AG09319 (cell line): Measurements from ENCODE around the gene GIPC2.
"Not testable (repeated sequence)": the region's sequence is repeated elsewhere in the genome, so short reads cannot be mapped to it uniquely, and the experiment has no call there.

Experiments used
- DNase-seq: peaks from one replicate; pipeline ENCODE4 v3.0.0-alpha.2; 2010; ENCODE audit warnings: low read depth; ENCODE audit errors: extremely low read depth
- TF ChIP-seq, protein P1 (sequence below): IDR thresholded peaks from 2 replicates; pipeline ENCODE4 v1.5.1; 2011; ENCODE audit warnings: low read depth, mild to moderate bottlenecking, inconsistent platforms, low read length, moderate library complexity

The GIPC2 gene

DNA sequence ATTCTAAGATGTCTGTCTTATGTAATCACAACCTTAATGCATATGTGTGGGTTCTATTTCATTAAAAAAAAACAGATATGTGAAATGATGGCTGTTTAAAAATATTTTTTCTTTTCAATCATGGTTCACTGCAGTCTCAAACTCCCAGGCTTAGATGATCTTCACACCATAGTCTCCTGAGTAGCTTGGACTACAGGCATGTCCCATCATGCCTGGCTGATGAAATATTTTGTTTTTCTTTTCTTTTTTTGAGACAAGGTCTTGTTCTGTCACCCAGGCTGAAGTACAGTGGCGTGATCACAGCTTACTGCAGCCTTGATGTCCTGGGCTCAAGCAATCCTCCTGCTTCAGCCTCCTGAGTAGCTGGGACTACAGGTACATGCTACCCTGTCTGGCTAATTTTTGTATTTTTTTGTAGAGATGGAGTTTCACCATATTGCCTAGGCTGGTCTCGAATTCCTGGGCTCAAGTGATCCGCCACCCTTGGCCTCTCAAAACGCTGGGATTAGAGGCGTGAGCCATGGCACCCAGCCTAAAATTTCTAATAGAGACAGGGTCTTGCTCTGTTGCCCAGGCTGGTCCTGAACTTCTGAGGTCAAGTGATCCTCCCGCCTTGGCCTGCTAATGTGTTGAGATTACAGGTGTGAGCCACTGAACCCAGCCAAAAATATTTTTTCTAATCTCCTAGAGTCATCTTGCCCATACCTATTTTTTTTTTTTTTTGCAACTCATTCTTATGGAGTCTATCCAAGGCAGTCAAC is 67.6 kb downstream of the GIPC2 start:
- TF ChIP-seq, protein P1, sequence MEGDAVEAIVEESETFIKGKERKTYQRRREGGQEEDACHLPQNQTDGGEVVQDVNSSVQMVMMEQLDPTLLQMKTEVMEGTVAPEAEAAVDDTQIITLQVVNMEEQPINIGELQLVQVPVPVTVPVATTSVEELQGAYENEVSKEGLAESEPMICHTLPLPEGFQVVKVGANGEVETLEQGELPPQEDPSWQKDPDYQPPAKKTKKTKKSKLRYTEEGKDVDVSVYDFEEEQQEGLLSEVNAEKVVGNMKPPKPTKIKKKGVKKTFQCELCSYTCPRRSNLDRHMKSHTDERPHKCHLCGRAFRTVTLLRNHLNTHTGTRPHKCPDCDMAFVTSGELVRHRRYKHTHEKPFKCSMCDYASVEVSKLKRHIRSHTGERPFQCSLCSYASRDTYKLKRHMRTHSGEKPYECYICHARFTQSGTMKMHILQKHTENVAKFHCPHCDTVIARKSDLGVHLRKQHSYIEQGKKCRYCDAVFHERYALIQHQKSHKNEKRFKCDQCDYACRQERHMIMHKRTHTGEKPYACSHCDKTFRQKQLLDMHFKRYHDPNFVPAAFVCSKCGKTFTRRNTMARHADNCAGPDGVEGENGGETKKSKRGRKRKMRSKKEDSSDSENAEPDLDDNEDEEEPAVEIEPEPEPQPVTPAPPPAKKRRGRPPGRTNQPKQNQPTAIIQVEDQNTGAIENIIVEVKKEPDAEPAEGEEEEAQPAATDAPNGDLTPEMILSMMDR, result no peak
- DNase-seq, result no peak

DNA sequence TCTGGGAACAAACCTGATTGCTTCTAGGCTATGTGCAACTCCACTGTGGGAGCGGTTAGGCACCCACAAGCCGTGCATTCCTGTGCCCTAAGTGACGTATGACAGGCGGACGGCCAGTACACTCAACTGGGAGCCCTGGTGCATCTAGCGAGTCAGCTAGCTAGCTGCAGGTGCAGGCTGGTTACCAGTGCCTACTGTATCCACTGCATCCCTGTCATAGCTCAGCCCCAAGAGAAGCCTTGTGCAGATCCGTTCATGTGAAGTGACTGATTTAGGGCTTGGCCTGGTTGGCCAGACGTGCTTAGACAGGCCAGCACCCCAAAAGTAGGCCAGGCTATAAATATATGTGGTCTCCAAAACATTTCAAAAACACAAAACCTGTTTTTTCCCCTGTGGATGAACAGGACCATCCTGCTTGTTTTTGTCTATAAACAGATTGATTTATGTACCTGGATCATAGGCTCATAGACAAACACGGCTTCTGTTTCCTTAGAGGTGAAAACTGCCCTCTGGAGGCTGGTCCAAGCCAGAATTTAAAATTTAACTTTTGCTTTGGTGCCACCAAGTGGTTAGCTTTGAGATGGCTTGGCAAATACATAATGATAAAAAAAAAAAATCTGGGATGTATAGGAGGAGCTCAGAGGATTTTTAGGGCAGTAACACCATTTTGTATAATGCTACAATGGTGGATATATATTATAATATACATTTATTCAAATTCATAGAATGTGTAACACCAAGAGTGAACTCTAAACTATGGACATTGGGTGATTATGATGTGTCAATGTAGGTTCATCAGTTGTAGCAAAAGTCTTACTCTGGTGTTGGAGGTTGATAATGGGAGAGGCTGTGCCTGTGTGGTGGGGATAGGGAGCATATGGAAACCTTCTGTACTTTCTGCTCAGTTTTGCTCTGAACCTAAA is 68.5 kb downstream of the GIPC2 start:
- TF ChIP-seq, protein P1, result peak; percentile 76
- DNase-seq, result peak; percentile 44

DNA sequence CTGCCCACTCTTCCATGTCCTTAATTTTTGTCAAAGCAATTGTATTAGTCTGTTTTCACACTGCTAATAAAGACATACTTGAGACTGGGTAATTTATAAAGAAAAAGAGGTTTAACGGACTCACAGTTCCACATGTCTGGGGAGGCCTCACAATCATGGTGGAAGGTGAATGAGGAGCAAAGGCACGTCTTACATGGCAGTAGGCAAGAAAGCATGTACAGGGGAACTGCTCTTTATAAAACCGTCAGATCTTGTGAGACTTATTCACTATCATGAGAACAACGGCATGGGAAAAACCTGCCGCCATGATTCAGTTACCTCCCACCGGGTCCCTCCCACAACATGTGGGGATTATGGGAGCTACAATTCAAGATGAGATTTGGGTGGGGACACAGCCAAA is 74.7 kb downstream of the GIPC2 start:
- DNase-seq, result not testable (repeated sequence)

DNA sequence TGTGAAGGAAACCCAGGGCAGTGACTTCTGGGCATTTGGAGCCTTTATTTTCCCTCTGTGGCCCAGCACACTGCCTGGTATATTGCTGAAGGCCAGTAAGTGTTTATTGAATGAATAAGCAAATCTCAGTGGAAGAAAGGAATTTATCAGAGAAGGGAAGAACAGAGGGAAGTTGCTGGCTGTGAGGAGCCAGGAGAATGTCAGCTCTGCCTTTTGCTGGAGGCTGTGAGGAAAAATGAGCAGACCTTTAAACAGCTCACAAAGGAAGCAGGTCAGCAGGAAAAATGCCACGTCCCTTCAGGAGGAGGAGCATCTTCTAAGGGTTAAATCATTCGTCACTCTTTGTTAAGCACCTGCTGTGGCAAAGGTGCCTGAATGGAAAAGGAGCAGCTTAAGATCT is 75.9 kb downstream of the GIPC2 start:
- DNase-seq, result no peak
- TF ChIP-seq, protein P1, result no peak

DNA sequence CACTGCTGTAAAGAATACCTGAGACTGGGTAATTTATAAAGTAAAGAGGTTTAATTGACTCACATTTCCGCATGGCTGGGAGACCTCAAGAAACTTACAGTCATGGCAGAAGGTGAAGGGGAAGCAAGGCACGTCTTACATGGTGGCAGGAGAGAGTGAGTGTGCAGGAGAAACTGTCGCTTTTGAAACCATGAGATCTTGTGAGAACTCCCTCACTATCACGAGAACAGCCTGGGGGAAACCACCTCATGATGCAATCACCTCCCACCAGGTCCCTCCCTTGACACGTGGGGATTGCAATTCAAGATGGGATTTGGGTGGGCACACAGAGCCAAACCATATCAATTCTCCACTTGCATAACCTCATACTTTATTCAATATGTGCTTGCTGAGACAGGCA is 76.6 kb downstream of the GIPC2 start:
- TF ChIP-seq, protein P1, result no peak
- no peak for DNase-seq

DNA sequence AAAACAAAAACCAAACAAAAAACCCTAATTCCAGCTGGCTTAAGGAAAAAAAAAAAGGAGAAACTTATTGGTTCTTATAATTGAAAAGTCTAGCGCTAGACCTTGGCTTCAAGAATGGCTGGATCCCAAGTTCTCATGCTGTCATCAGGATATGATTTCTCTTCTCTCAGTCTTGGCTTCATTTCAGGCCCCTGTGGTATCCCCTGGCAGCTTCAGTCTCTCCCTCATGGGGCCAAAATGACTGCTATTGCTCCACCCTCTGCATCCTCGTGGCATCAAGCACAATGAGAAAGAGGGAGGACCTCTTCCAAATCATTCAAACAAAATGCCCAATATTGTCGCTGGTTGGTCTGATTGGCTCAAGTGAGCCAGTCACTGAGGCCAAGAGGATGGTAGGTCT is 80.7 kb downstream of the GIPC2 start:
- DNase-seq, result no peak
- TF ChIP-seq, protein P1, result no peak

DNA sequence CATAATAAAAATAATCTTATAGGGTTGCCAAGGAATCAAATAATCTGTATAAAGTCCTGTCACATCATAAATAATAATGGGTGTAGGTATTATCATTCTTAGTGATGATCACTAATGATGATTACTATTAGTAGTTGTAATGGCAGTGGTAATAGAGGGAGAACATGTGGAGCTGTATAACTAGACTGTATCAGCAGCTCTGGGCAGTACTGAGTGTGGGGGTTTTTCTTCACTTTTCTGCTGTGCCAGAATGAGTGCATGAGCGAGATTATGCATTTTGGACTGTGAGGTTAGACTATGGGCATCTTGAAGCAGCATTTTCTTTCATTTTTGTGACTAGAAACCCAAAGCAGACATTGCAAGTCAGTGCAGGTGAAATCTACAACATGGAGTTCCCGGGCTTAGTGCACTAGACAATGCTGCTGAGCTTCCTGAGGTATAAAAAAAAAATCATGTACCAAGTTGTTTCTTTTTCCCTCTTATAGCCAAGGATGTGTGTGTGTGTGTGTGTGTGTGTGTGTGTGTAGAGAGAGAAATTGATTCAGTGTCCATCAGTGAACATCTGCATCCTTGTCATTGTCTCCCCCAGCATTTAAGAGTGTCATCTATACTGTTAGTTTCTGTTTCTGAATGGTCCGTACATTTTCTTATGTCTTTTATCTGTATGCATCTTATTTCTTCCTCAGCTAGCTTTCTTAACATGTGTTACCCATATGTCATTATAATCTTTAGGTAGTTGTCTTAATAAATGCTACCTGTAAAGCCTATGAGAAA is 86.6 kb downstream of the GIPC2 start:
- DNase-seq, result no peak
- TF ChIP-seq, protein P1, result no peak
